ENCODE results near the gene LPCAT4. TPM values are rescaled to one million over a fixed set of nuclear protein-coding genes. Genes with fewer than 3 reads are reported as not detected.

LPCAT4 gene
- total and polyA plus RNA-seq, 2 donors (not counting 3 experiments of a cell fraction or from before 2014, with no cell fraction given) = 49.3 to 51.3 TPM

DNA sequence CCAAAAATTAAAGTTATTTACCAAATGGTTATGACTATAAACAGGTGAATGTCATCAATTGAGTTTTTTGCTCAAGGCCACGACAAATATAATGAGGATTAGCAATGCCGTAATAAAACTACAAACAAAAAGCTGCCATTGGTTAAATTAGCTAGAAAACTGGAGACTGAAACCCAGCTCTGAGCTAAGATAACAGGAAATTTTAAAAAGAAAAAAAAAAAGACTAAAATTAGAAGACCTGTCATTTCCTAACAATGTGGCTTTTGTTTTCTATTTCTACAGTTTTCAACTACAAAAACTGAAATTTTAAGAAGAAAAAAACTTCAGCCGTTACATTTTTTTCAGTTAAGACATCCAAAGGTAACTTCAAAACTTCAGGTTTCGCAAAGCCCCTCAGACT lies 39.1 kb downstream of the LPCAT4 start:
- dilution Hi-C loops (cut with MboI; ENCODE audit: extremely low pct_ligation_motif_present, low sequenced_read_pairs) = no loop called here
- TF ChIP-seq GATA2 (IDR thresholded peaks at IDR 0.05; ENCODE audit: insufficient read depth, insufficient read length, low read depth, low read length) (no peak), CTCF (IDR thresholded peaks at IDR 0.05; ENCODE audit: extremely low read depth in 1 of 2, insufficient read depth in 1 of 2, low read depth in 1 of 2, low read length in 2 of 2) (no peak), POLR2AphosphoS5 (IDR thresholded peaks at IDR 0.05; ENCODE audit: insufficient read depth, low read depth, low read length) (no peak)
- no TSS peak for BruUV-seq (replicated peaks)
- Histone ChIP-seq H3K79me2 (ENCODE audit: control insufficient read depth, insufficient read depth, low read length) (no peaks in the 10 kb centered on the region), H3K9ac (replicated peaks; ENCODE audit: extremely low read depth, insufficient read depth, low read length) (no peak overlapping the region), H2AFZ (ENCODE audit: low read depth, low read length) (no peak overlapping the region), H3K9me3 (replicated peaks; ENCODE audit: control insufficient read depth, insufficient read depth, low read length) (no peaks in the 10 kb centered on the region), H3K27ac (ENCODE audit: insufficient read depth, low read depth, low read length) (no peak overlapping the region), H3K9me1 (replicated peaks; ENCODE audit: control insufficient read depth, extremely low read depth, insufficient read depth, low read length) (no peaks in the 10 kb centered on the region), H4K20me1 (replicated peaks; ENCODE audit: control insufficient read depth, extremely low read depth, insufficient read depth, low read length) (no peaks in the 10 kb centered on the region), H3K4me2 (ENCODE audit: insufficient read depth, low read length) (no peak overlapping the region), H3K4me3 (replicated peaks in 1 of 3; ENCODE audit: insufficient read depth in 1 of 3, low read depth in 1 of 3, low read length in 3 of 3) (no peak overlapping the region), H3K36me3 (ENCODE audit: control insufficient read depth in 2 of 2, extremely low read depth in 1 of 2, insufficient read depth in 2 of 2, low read length in 2 of 2) (no peaks in the 10 kb centered on the region), H3K4me1 (ENCODE audit: control insufficient read depth, extremely low read depth, insufficient read depth, low read length) (no peaks in the 10 kb centered on the region), H3K27me3 (ENCODE audit: control insufficient read depth in 2 of 2, insufficient read depth in 2 of 2, low read length in 2 of 2) (no peaks in the 10 kb centered on the region)
- DNase-seq (ENCODE audit: low read depth, low spot score) = no peak
- FAIRE-seq = no peak
- POLR2A ChIA-PET = no interaction called here
- CTCF ChIA-PET = interaction anchor here (2.0 to 2.4 kb wide), 2 partner anchors 9 to 15 kb away, joined by 9 to 15 read pairs; no protein-coding TSS in a partner anchor
- intact Hi-C loops (cut with micrococcal nuclease) = no loop called here

GRCh38 chr15:34325368-34325767 lies 41.6 kb downstream of the LPCAT4 start:
- no peaks in the 10 kb centered on the region for H4K20me1 ChIP-seq (replicated peaks; ENCODE audit: control insufficient read depth, extremely low read depth, insufficient read depth, low read length)
- ChIA-PET POLR2A (no interaction called here), CTCF (no interaction called here)
- no peak overlapping the region for H2AFZ ChIP-seq (ENCODE audit: low read depth, low read length)
- H3K9ac ChIP-seq (replicated peaks; ENCODE audit: extremely low read depth, insufficient read depth, low read length) = no peak overlapping the region
- DNase-seq (ENCODE audit: low read depth, low spot score) = no peak
- dilution Hi-C loops (cut with MboI; ENCODE audit: extremely low pct_ligation_motif_present, low sequenced_read_pairs) = no loop called here
- H3K9me3 ChIP-seq (replicated peaks; ENCODE audit: control insufficient read depth, insufficient read depth, low read length) = no peaks in the 10 kb centered on the region
- no peak for FAIRE-seq
- H3K4me1 ChIP-seq (ENCODE audit: control insufficient read depth, extremely low read depth, insufficient read depth, low read length) = no peaks in the 10 kb centered on the region
- H3K36me3 ChIP-seq (ENCODE audit: control insufficient read depth in 2 of 2, extremely low read depth in 1 of 2, insufficient read depth in 2 of 2, low read length in 2 of 2) = no peaks in the 10 kb centered on the region
- H3K4me3 ChIP-seq (replicated peaks in 1 of 3; ENCODE audit: insufficient read depth in 1 of 3, low read depth in 1 of 3, low read length in 3 of 3) = no peak overlapping the region
- intact Hi-C loops (cut with micrococcal nuclease) = no loop called here
- no peaks in the 10 kb centered on the region for H3K9me1 ChIP-seq (replicated peaks; ENCODE audit: control insufficient read depth, extremely low read depth, insufficient read depth, low read length)
- no TSS peak for BruUV-seq (replicated peaks)
- no peaks in the 10 kb centered on the region for H3K27me3 ChIP-seq (ENCODE audit: control insufficient read depth in 2 of 2, insufficient read depth in 2 of 2, low read length in 2 of 2)
- no peaks in the 10 kb centered on the region for H3K79me2 ChIP-seq (ENCODE audit: control insufficient read depth, insufficient read depth, low read length)
- no peak overlapping the region for H3K27ac ChIP-seq (ENCODE audit: insufficient read depth, low read depth, low read length)
- TF ChIP-seq POLR2A (IDR thresholded peaks at IDR 0.05; ENCODE audit: low read depth, low read length) (no peak), MYC (IDR thresholded peaks at IDR 0.05; ENCODE audit: low read depth, low read length) (no peak), JUN (IDR thresholded peaks at IDR 0.05; ENCODE audit: borderline replicate concordance, insufficient read depth, insufficient read length, low read depth) (no peak)
- no peak overlapping the region for H3K4me2 ChIP-seq (ENCODE audit: insufficient read depth, low read length)

All from endothelial cell of umbilical vein (primary cell).